H1 (cell line): ENCODE measurements around the gene CDC14B. TPM values are rescaled to one million over a fixed set of nuclear protein-coding genes. Genes with fewer than 3 reads are reported as not detected.

Experiments
- BACH1 ChIP-seq: IDR thresholded peaks from 2 replicates; pipeline ENCODE4 v1.6.1; 2012; ENCODE audit warnings: low read length, improper control_type of control experiment
- BRCA1 ChIP-seq: IDR thresholded peaks from 2 replicates; pipeline ENCODE4 v1.6.1; 2012; ENCODE audit warnings: low read depth, low read length, improper control_type of control experiment
- CHD7 ChIP-seq: fragments of 300-600 bp; sonication (generic); IDR thresholded peaks from 2 replicates; pipeline ENCODE4 v1.7.1; 2012; ENCODE audit warnings: low read length, moderate library complexity, mild to moderate bottlenecking, inconsistent platforms; ENCODE audit not compliant: insufficient replicate concordance
- MAFK ChIP-seq: IDR thresholded peaks from 2 replicates; pipeline ENCODE4 v1.6.1; 2012; ENCODE audit warnings: low read depth, mild to moderate bottlenecking, improper control_type of control experiment, low read length
- RXRA ChIP-seq: IDR thresholded peaks from 2 replicates; pipeline ENCODE4 v1.6.1; 2011; ENCODE audit warnings: low read depth, mild to moderate bottlenecking, low read length, moderate library complexity; ENCODE audit not compliant: insufficient read depth
- polyA plus RNA-seq, 7 experiments: library from polyadenylated mRNA; depleted of rRNA in 3 of 7; stranded (reverse) in 5 of 7; unstranded in 2 of 7; fragments of >200 nt in 5 of 7; fragments of 200-250 nt in 2 of 7; gene quantifications; 1 replicate in 5 of 7; 2 replicates in 1 of 7; 4 replicates in 1 of 7; pipeline versions ENCODE4 v1.2.1 to v1.2.3, GENCODE V29; 2011 to 2013; ENCODE audit warnings: missing spikeins in 2 of 7, mixed read lengths in 2 of 7
- total RNA-seq: library from RNA; stranded (reverse); fragmentation: NEBNext Ultra II Directional; extraction: Animal tissue kit (Norgen Biotek cat#: 25700); gene quantifications from 2 replicates; pipeline ENCODE4 v1.2.1, GENCODE V29; 2021

CDC14B gene
- total and polyA plus RNA-seq, 2 of the 8 experiments (the other 6 are each of a cell fraction or from before 2014, with no cell fraction given) = 17.2 to 44.6 TPM

DNA sequence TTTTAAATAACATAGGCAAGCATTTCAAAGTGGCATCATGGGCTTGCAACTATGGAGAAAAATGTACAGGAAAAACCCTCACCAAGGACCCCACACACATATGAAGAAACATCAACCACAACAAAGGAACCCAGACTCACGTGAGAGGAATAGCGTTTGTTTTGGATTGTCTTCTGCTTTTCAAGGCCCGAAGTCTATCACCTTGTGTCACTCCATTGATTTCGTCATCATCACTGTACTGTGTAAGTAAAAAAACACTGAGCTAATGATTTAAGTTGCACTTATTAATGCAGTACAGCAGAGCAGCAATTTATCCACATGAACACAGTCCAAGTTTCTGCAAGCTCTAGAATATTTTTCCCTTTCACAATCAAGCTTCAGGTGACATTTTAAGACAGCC, 97.3 kb downstream of the CDC14B start (continued):
- TF ChIP-seq CHD7 (no peak), MAFK (no peak), BRCA1 (no peak), BACH1 (no peak), RXRA (no peak)
- TF ChIP-seq, all 59 proteins: peak for 0
